ENCODE results near the gene SPATA22. TPM values are rescaled to one million over a fixed set of nuclear protein-coding genes. Genes with fewer than 3 reads are reported as not detected.
"Not testable (repeated sequence)": the region's sequence is repeated elsewhere in the genome, so short reads cannot be mapped to it uniquely, and the experiment has no call there.

Gene SPATA22
- total RNA-seq, 1 donor from 2014 or later: not detected

- no peak overlapping the region for H3K27ac ChIP-seq (ENCODE audit: low read depth, low read length)
- H4K20me1 ChIP-seq (ENCODE audit: insufficient read depth, low read length): no peaks in the 10 kb centered on the region
- H3K36me3 Mint-ChIP-seq (ENCODE audit: low read depth, unreplicated experiment): no peaks in the 10 kb centered on the region
- H3K4me1 Mint-ChIP-seq (ENCODE audit: low read depth, unreplicated experiment): no peaks in the 10 kb centered on the region
- H3K4me1 ChIP-seq (ENCODE audit: insufficient read depth, low read length): no peaks in the 10 kb centered on the region
- DNase-seq (ENCODE audit: low read depth) (no peak), FAIRE-seq (no peak)
- no peak overlapping the region for H3K27ac Mint-ChIP-seq (ENCODE audit: unreplicated experiment)
- H3K4me2 ChIP-seq (ENCODE audit: low read length): no peak overlapping the region
- H3K27me3 ChIP-seq (ENCODE audit: insufficient read depth, low read length): no peaks in the 10 kb centered on the region
- H3K27me3 Mint-ChIP-seq (ENCODE audit: low read depth, unreplicated experiment): peaks cover 8% of the 10 kb centered on the region
- no peak overlapping the region for H2AFZ ChIP-seq (ENCODE audit: low read depth, low read length)
- H3K4me3 ChIP-seq (ENCODE audit: insufficient read depth, low read depth, low read length): no peak overlapping the region
- peaks cover 3% of the 10 kb centered on the region for H3K9me3 ChIP-seq (ENCODE audit: insufficient read depth, low read depth, low read length)
- H3K9me3 Mint-ChIP-seq (ENCODE audit: unreplicated experiment): peaks cover 2% of the 10 kb centered on the region
- H3K4me3 Mint-ChIP-seq (ENCODE audit: unreplicated experiment): no peak overlapping the region
- H3K9ac ChIP-seq (ENCODE audit: low read length): no peak overlapping the region
- no peaks in the 10 kb centered on the region for H3K36me3 ChIP-seq (ENCODE audit: insufficient read depth, low read length)
- no peak for TF ChIP-seq EZH2 (IDR thresholded peaks at IDR 0.05; ENCODE audit: insufficient read depth, low read length)
- TF ChIP-seq, protein P1, sequence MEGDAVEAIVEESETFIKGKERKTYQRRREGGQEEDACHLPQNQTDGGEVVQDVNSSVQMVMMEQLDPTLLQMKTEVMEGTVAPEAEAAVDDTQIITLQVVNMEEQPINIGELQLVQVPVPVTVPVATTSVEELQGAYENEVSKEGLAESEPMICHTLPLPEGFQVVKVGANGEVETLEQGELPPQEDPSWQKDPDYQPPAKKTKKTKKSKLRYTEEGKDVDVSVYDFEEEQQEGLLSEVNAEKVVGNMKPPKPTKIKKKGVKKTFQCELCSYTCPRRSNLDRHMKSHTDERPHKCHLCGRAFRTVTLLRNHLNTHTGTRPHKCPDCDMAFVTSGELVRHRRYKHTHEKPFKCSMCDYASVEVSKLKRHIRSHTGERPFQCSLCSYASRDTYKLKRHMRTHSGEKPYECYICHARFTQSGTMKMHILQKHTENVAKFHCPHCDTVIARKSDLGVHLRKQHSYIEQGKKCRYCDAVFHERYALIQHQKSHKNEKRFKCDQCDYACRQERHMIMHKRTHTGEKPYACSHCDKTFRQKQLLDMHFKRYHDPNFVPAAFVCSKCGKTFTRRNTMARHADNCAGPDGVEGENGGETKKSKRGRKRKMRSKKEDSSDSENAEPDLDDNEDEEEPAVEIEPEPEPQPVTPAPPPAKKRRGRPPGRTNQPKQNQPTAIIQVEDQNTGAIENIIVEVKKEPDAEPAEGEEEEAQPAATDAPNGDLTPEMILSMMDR (IDR thresholded peaks at IDR 0.05; ENCODE audit: insufficient read depth, low read depth, low read length): no peak
- no peaks in the 10 kb centered on the region for H3K79me2 ChIP-seq (ENCODE audit: insufficient read depth, low read length)
Measured at GRCh38 chr17:3400055-3400454, 71.6 kb downstream of the SPATA22 start.

DNA sequence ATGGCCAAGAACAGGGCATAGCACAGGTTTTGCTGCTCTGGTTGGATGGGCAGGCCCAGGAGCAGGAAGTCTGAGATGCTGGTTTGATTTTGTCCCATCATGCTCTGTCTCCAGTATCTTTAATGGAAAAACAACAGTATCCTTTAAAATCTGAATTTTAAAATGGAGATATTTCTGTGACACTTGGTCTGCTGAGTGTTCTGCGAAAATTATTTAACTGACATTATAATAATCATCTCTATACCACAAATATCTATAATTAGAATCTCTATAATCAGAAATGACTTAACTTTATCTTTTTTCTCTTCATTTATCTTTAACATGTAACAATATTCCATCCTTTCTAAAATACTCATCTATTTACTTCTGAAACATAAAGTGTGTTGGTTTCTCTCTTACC, 73.3 kb downstream of the SPATA22 start, which contains the start of gene OR1E1:
Gene OR1E1, minus strand, starts transcription at position 101 of the 400 bp plus-strand sequence. Its CDS starts 0 bp downstream, at position 101.
- no peak for FAIRE-seq
- Histone ChIP-seq H3K4me3 (ENCODE audit: insufficient read depth, low read depth, low read length) (no peak within 1 kb of the TSS), H3K27me3 (ENCODE audit: insufficient read depth, low read length) (no peaks in the 10 kb centered on the region), H4K20me1 (ENCODE audit: insufficient read depth, low read length) (no peaks in the 10 kb centered on the region), H3K79me2 (ENCODE audit: insufficient read depth, low read length) (no peaks in the 10 kb centered on the region), H3K4me1 (ENCODE audit: insufficient read depth, low read length) (no peaks in the 10 kb centered on the region), H3K27ac (ENCODE audit: low read depth, low read length) (no peak within 1 kb of the TSS), H3K9me3 (ENCODE audit: insufficient read depth, low read depth, low read length) (peaks cover under 1% of the 10 kb centered on the region), H2AFZ (ENCODE audit: low read depth, low read length) (no peak within 1 kb of the TSS), H3K36me3 (ENCODE audit: insufficient read depth, low read length) (no peaks in the 10 kb centered on the region), H3K9ac (ENCODE audit: low read length) (no peak within 1 kb of the TSS), H3K4me2 (ENCODE audit: low read length) (no peak within 1 kb of the TSS)
- Mint-ChIP-seq H3K9me3 (ENCODE audit: unreplicated experiment) (no peaks in the 10 kb centered on the region), H3K4me1 (ENCODE audit: low read depth, unreplicated experiment) (no peaks in the 10 kb centered on the region), H3K4me3 (ENCODE audit: unreplicated experiment) (no peak within 1 kb of the TSS), H3K36me3 (ENCODE audit: low read depth, unreplicated experiment) (no peaks in the 10 kb centered on the region), H3K27ac (ENCODE audit: unreplicated experiment) (no peak within 1 kb of the TSS), H3K27me3 (ENCODE audit: low read depth, unreplicated experiment) (peaks cover 8% of the 10 kb centered on the region)
- TF ChIP-seq EZH2 (IDR thresholded peaks at IDR 0.05; ENCODE audit: insufficient read depth, low read length): no peak
- TF ChIP-seq, protein P1 (IDR thresholded peaks at IDR 0.05; ENCODE audit: insufficient read depth, low read depth, low read length): no peak
- no peak for DNase-seq (ENCODE audit: low read depth)

DNA sequence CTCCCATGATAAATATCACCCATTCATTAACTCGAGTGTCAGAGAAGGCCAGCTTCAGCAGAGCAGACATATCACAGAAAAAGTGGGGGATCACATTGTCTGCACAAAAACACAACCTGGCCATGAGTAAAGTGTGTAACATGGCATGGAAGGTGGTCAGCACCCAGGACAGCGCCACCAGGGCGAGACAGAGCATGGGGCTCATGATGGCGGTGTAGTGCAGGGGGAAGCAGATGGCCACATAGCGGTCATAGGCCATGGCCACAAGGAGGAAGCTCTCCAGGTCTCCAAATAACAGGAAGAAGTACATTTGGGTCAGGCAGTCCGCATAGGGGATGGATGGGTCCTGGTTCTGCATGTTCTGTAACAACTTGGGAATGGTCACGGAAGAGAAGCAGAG, 73.8 kb downstream of the SPATA22 start:
- not testable (repeated sequence) for H2AFZ ChIP-seq (ENCODE audit: low read depth, low read length); H4K20me1 ChIP-seq (ENCODE audit: insufficient read depth, low read length); H3K27me3 Mint-ChIP-seq (ENCODE audit: low read depth, unreplicated experiment); H3K27me3 ChIP-seq (ENCODE audit: insufficient read depth, low read length); H3K36me3 Mint-ChIP-seq (ENCODE audit: low read depth, unreplicated experiment); DNase-seq (ENCODE audit: low read depth); H3K36me3 ChIP-seq (ENCODE audit: insufficient read depth, low read length); H3K4me3 Mint-ChIP-seq (ENCODE audit: unreplicated experiment); H3K9ac ChIP-seq (ENCODE audit: low read length); H3K79me2 ChIP-seq (ENCODE audit: insufficient read depth, low read length); H3K4me3 ChIP-seq (ENCODE audit: insufficient read depth, low read depth, low read length); H3K27ac Mint-ChIP-seq (ENCODE audit: unreplicated experiment); H3K27ac ChIP-seq (ENCODE audit: low read depth, low read length); H3K4me2 ChIP-seq (ENCODE audit: low read length); H3K4me1 Mint-ChIP-seq (ENCODE audit: low read depth, unreplicated experiment); H3K4me1 ChIP-seq (ENCODE audit: insufficient read depth, low read length); H3K9me3 ChIP-seq (ENCODE audit: insufficient read depth, low read depth, low read length); H3K9me3 Mint-ChIP-seq (ENCODE audit: unreplicated experiment)
- FAIRE-seq: peak; percentile 43

Other genes starting within 250 kb of the SPATA22 start
- not detected in 2 replicates for gene OR3A1, start 173.5 kb downstream of the SPATA22 start, total RNA-seq
- gene OR3A2, start 85.5 kb downstream of the SPATA22 start, total RNA-seq: not detected in 2 replicates
- not detected in 2 replicates for gene OR1E1, start 73.4 kb downstream of the SPATA22 start, total RNA-seq
- not detected in 2 replicates for gene OR3A3, start 60.4 kb downstream of the SPATA22 start, total RNA-seq
- gene OR1E2, start 38.0 kb downstream of the SPATA22 start, total RNA-seq: not detected in 2 replicates
- gene ASPA, start 4.2 kb upstream of the SPATA22 start, total RNA-seq: not detected in 2 replicates
- gene TRPV3, start 86.0 kb upstream of the SPATA22 start, total RNA-seq: 0.16 and 0.22 TPM in 2 replicates
- gene TRPV1, start 137.6 kb upstream of the SPATA22 start, total RNA-seq: 4.3 and 5.2 TPM in 2 replicates
- gene SHPK, start 164.4 kb upstream of the SPATA22 start, total RNA-seq: 6.8 and 7.8 TPM in 2 replicates
- 5.8 and 6.5 TPM in 2 replicates for gene CTNS, start 164.9 kb upstream of the SPATA22 start, total RNA-seq
- gene TAX1BP3, start 196.8 kb upstream of the SPATA22 start, total RNA-seq: 193 and 194 TPM in 2 replicates
- gene EMC6, start 197.0 kb upstream of the SPATA22 start, total RNA-seq: 49.7 and 52.2 TPM in 2 replicates
- 2.4 TPM in 2 replicates for gene P2RX5, start 224.3 kb upstream of the SPATA22 start, total RNA-seq

Measured in astrocyte (in vitro differentiated cells and primary cell).